Vagina (tissue), 2 donors: ENCODE measurements around the gene SCAF8. TPM values are rescaled to one million over a fixed set of nuclear protein-coding genes. Genes with fewer than 3 reads are reported as not detected.

ENCODE experiments used
- DNase-seq, 2 donors: peaks; one replicate each; pipeline ENCODE4 v3.0.0-alpha.2; 2017; ENCODE audit errors: extremely low spot score in 2 of 2
- H3K27ac ChIP-seq: fragments of 200-600 bp; sonication (generic); one replicate; pipeline ENCODE4 v1.5.1; 2019
- H3K27me3 ChIP-seq: fragments of 200-600 bp; sonication (generic); one replicate; pipeline ENCODE4 v1.5.1; 2019
- H3K36me3 ChIP-seq, 2 donors: fragments of 200-600 bp; sonication (generic); one replicate each; pipeline ENCODE4 v1.5.1; 2017 to 2019
- H3K4me1 ChIP-seq: fragments of 200-600 bp; sonication (generic); one replicate; pipeline ENCODE4 v1.5.1; 2019
- H3K4me3 ChIP-seq, 2 donors: fragments of 200-600 bp; sonication (generic); 1 replicate in 1 of 2; 2 replicates in 1 of 2; pipeline ENCODE4 v1.5.1; 2016 to 2019
- H3K9me3 ChIP-seq: fragments of 200-600 bp; sonication (generic); one replicate; pipeline ENCODE4 v1.5.1; 2019
- CTCF ChIP-seq, 3 experiments: fragments of 450-650 bp in 2 of 3; fragments of 200-600 bp in 1 of 3; sonication (generic) in 1 of 3; IDR thresholded peaks; one replicate each; pipeline ENCODE4 v1.5.1; 2017 to 2019; ENCODE audit warnings: antibody characterized with exemption in 3 of 3, mild to moderate bottlenecking in 2 of 3, moderate library complexity in 2 of 3
- POLR2A ChIP-seq, 2 donors: fragments of 450-650 bp; IDR thresholded peaks; one replicate each; pipeline ENCODE4 v1.6.1; 2017; ENCODE audit warnings: antibody characterized with exemption in 2 of 2, mild to moderate bottlenecking in 2 of 2, moderate library complexity in 2 of 2
- POLR2AphosphoS5 ChIP-seq, 2 donors: sonication (generic); formaldehyde crosslinking; IDR thresholded peaks; one replicate each; pipeline ENCODE4 v1.9.0; 2017; ENCODE audit warnings: antibody characterized with exemption in 2 of 2, mild to moderate bottlenecking in 2 of 2, low read depth in 1 of 2; ENCODE audit not compliant: insufficient read depth in 1 of 2
- intact Hi-C: fragments of 100-400 bp; cut with DNase I; formaldehyde crosslinking; loops from one replicate; pipeline ENCODE4 v1.15.1; 2023
- total RNA-seq: library from RNA; depleted of rRNA; stranded (reverse); fragments of >200 nt; gene quantifications from one replicate; pipeline ENCODE4 v1.2.3, GENCODE V29; 2016

Gene SCAF8
- total RNA-seq, 1 donor from 2014 or later = 37.8 TPM

- Histone ChIP-seq H3K9me3 (no peaks in the 10 kb centered on the region), H3K27me3 (no peaks in the 10 kb centered on the region), H3K36me3 (peaks cover 0 to 13% of the 10 kb centered on the region in 2 donors), H3K4me1 (peaks cover 8% of the 10 kb centered on the region), H3K4me3 (no peak overlapping the region), H3K27ac (no peak overlapping the region)
- DNase-seq = no peak
- intact Hi-C loops = no loop called here
- TF ChIP-seq POLR2AphosphoS5 (IDR thresholded peaks at IDR 0.05; ENCODE audit: insufficient read depth in 1 of 2, low read depth in 1 of 2) (no peak), POLR2A (IDR thresholded peaks at IDR 0.05) (no peak), CTCF (IDR thresholded peaks at IDR 0.05) (no peak)
Measured at GRCh38 chr6:154791556-154792317, 58.5 kb downstream of the SCAF8 start.

- Histone ChIP-seq H3K27me3 (no peaks in the 10 kb centered on the region), H3K4me1 (peaks cover 8% of the 10 kb centered on the region), H3K36me3 (peaks cover 0 to 13% of the 10 kb centered on the region in 2 donors), H3K27ac (no peak overlapping the region), H3K4me3 (no peak overlapping the region), H3K9me3 (no peaks in the 10 kb centered on the region)
- DNase-seq = no peak
- intact Hi-C loops = no loop called here
- TF ChIP-seq CTCF (IDR thresholded peaks at IDR 0.05) (no peak), POLR2AphosphoS5 (IDR thresholded peaks at IDR 0.05; ENCODE audit: insufficient read depth in 1 of 2, low read depth in 1 of 2) (no peak), POLR2A (IDR thresholded peaks at IDR 0.05) (no peak)
Measured at GRCh38 chr6:154792325-154792724, 59.1 kb downstream of the SCAF8 start.

GRCh38 chr6:154792761-154793160 lies 59.5 kb downstream of the SCAF8 start:
- TF ChIP-seq POLR2AphosphoS5 (IDR thresholded peaks at IDR 0.05; ENCODE audit: insufficient read depth in 1 of 2, low read depth in 1 of 2) (no peak), CTCF (IDR thresholded peaks at IDR 0.05) (no peak), POLR2A (IDR thresholded peaks at IDR 0.05) (no peak)
- Histone ChIP-seq H3K36me3 (peaks cover 0 to 13% of the 10 kb centered on the region in 2 donors), H3K27ac (no peak overlapping the region), H3K4me3 (no peak overlapping the region), H3K4me1 (peaks cover 8% of the 10 kb centered on the region), H3K27me3 (no peaks in the 10 kb centered on the region), H3K9me3 (no peaks in the 10 kb centered on the region)
- no peak for DNase-seq
- intact Hi-C loops = no loop called here

- Histone ChIP-seq H3K4me3 (no peak overlapping the region), H3K27ac (no peak overlapping the region), H3K36me3 (peaks cover 0 to 13% of the 10 kb centered on the region in 2 donors), H3K27me3 (no peaks in the 10 kb centered on the region), H3K9me3 (no peaks in the 10 kb centered on the region), H3K4me1 (peaks cover 8% of the 10 kb centered on the region)
- intact Hi-C loops = no loop called here
- TF ChIP-seq POLR2A (IDR thresholded peaks at IDR 0.05) = no peak
- no peak for TF ChIP-seq CTCF (IDR thresholded peaks at IDR 0.05)
- DNase-seq = no peak
Measured at GRCh38 chr6:154796484-154796883, 63.3 kb downstream of the SCAF8 start.

GRCh38 chr6:154797857-154798256 lies 64.6 kb downstream of the SCAF8 start:
- DNase-seq = no peak
- H3K27me3 ChIP-seq = no peaks in the 10 kb centered on the region
- H3K4me1 ChIP-seq = no peaks in the 10 kb centered on the region
- H3K4me3 ChIP-seq = no peak overlapping the region
- H3K9me3 ChIP-seq = no peaks in the 10 kb centered on the region
- H3K27ac ChIP-seq = no peak overlapping the region
- TF ChIP-seq POLR2AphosphoS5 (IDR thresholded peaks at IDR 0.05; ENCODE audit: insufficient read depth in 1 of 2, low read depth in 1 of 2) (no peak), POLR2A (IDR thresholded peaks at IDR 0.05) (no peak), CTCF (IDR thresholded peaks at IDR 0.05) (no peak)
- intact Hi-C loops = no loop called here
- H3K36me3 ChIP-seq = peaks cover 0 to 13% of the 10 kb centered on the region in 2 donors
